Fibroblast of villous mesenchyme (primary cell): ENCODE data around the gene ANKS6. TPM values are rescaled to one million over a fixed set of nuclear protein-coding genes. Genes with fewer than 3 reads are reported as not detected.

ENCODE experiments used
- DNase-seq: peaks from one replicate; pipeline ENCODE4 v3.0.0-alpha.2; 2010; ENCODE audit warnings: low read depth
- H3K4me3 ChIP-seq: 2 replicates; pipeline ENCODE4 v1.5.1; 2011; ENCODE audit warnings: low read depth, mild to moderate bottlenecking, low read length
- total RNA-seq: library from RNA; depleted of rRNA; stranded (reverse); fragments of >200 nt; gene quantifications from 2 replicates; pipeline ENCODE4 v1.2.3, GENCODE V29; 2012
- TF ChIP-seq, protein P1 (sequence below): IDR thresholded peaks from 2 replicates; pipeline ENCODE4 v1.5.1; 2012; ENCODE audit warnings: low read depth, mild to moderate bottlenecking, low read length; ENCODE audit not compliant: insufficient read depth

The ANKS6 gene
- total RNA-seq = 6.9 and 16.4 TPM in 2 replicates

DNA sequence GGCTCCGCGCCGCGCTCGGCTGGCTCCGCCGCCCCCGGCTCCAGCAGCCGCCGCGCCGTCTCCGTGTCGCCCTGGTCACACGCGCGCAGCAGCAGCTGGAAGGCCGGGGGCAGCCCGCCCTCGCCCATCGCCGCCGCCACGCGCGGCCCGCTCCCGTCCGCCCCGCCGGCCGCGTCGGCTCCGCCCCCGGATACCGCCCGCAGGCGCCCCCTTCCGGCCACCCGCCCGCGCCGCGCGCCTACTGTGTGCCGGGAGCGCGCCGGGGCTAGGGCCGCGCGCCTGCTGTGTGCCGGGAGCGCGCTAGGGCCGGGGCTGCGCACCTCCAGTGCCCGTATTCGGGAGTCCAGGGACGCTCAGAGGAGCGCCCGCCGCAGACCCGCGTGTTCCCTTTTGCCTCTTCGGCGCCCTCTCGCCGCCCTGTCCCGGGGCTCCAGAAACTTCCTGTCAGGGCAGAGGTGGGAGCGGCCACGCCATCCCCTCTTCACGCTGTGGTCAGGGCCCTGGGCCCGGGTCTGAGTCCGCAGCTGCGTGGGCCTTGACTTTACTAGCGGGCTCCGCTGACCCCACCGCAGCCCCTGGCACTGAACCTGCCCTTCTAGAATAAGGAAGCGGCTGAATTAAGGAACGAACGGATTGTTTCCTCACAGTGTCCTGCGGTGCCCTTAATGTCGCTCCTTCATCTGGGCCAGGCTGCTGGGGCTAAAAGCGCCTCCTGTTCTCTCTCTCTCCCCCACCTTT, at the start of gene ANKS6:
TSS of gene ANKS6 (minus strand) at position 192 of the 738 bp plus-strand sequence. CDS start at position 128, 64 bp downstream.
- TF ChIP-seq, protein P1, sequence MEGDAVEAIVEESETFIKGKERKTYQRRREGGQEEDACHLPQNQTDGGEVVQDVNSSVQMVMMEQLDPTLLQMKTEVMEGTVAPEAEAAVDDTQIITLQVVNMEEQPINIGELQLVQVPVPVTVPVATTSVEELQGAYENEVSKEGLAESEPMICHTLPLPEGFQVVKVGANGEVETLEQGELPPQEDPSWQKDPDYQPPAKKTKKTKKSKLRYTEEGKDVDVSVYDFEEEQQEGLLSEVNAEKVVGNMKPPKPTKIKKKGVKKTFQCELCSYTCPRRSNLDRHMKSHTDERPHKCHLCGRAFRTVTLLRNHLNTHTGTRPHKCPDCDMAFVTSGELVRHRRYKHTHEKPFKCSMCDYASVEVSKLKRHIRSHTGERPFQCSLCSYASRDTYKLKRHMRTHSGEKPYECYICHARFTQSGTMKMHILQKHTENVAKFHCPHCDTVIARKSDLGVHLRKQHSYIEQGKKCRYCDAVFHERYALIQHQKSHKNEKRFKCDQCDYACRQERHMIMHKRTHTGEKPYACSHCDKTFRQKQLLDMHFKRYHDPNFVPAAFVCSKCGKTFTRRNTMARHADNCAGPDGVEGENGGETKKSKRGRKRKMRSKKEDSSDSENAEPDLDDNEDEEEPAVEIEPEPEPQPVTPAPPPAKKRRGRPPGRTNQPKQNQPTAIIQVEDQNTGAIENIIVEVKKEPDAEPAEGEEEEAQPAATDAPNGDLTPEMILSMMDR = peak; percentile 27
- DNase-seq = peak; percentile 71
- H3K4me3 ChIP-seq = peak within 1 kb of the TSS; percentile 65

DNA sequence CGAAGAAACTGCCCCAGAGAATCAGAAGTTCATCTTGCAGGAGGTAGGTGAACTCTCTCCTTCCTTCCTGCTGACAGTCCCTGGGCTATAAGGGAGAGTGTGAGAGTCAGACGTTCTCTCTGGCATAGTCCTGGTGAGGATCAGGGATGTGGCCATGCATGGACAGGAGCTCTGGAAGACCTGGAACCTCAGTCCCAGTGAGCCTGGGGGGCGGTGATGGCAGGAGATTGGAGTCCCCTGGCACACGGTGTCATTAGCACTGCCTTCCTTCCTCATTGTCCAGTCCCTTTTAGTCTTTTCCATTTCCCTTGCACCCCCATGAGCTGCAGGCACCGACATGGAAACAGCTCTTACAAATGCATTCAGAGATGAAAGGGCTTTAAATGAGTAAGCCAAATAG, 49.7 kb upstream of the ANKS6 start:
- TF ChIP-seq, protein P1 = no peak
- DNase-seq = no peak
- H3K4me3 ChIP-seq = no peak overlapping the region

DNA sequence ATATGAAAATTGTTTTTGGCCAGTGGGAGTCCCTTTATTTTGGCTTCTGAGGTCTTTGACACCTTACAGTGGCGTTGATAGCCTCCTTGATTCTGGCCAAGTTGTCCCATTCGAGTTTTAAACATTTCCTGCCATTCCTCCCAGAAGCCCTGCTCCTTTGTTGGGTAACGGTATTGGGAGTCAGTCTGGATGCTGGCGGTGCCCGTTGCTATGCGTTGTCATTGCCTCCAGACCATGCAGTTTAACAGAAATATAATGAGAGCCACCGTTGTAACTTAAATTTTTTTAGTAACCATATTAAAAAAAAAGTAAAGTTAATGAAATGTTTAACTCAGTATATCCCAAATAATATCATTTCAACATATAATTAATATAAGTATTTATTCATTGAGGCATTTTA, 46.2 kb upstream of the ANKS6 start:
- no peak for DNase-seq
- TF ChIP-seq, protein P1 = no peak
- H3K4me3 ChIP-seq = no peak overlapping the region

DNA sequence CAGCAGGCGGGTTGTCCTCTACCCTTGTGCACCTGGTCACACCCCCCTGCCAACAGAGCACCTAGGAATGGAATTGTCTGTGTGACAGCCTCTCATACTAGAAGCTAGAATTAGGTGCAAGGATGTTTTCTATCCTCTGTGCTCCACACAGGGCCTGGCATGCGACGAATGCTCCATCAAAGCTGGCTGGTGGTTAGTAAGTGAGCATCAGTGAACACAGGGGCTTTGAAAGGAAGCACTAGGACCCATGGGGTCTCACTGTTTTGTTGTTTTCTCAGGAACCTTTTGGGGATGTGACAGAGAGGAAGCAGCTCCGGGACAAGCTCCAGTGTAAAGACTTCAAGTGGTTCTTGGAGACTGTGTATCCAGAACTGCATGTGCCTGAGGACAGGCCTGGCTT, 43.4 kb upstream of the ANKS6 start:
- no peak overlapping the region for H3K4me3 ChIP-seq
- TF ChIP-seq, protein P1 = no peak
- DNase-seq = no peak

DNA sequence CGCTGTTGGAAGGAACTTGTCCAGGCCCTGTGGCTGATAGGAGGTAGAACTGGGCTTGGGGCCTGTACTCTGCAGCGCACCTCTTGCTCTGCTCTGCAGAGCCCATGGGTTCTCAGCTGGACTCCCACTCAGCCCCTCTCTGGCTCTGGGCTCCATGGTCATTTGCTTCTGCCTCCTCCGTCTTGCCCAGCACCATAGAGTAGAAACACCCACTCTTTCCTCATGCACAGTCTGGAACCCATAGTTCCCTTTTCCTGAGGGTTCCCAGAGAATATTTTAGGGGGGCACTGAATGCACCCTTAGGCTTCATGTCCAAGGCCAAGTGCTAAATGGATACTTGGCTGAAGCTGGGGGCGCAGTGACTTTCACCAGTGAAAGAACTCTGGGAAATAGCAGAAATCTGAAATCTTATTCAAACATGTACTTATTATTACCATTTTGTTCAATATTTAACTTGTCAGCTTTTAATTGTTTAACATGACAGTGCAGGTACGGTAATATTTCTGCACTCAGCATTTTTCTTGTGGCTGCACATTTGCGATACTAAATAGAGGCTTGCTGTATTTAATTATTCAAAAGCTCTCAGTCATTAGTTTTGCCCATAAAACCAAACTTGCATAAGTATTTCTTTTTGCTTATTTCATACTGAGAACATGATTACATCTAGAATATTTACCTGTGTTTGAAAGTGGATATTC, 42.7 kb upstream of the ANKS6 start:
- TF ChIP-seq, protein P1 = no peak
- no peak for DNase-seq
- H3K4me3 ChIP-seq = no peak overlapping the region

DNA sequence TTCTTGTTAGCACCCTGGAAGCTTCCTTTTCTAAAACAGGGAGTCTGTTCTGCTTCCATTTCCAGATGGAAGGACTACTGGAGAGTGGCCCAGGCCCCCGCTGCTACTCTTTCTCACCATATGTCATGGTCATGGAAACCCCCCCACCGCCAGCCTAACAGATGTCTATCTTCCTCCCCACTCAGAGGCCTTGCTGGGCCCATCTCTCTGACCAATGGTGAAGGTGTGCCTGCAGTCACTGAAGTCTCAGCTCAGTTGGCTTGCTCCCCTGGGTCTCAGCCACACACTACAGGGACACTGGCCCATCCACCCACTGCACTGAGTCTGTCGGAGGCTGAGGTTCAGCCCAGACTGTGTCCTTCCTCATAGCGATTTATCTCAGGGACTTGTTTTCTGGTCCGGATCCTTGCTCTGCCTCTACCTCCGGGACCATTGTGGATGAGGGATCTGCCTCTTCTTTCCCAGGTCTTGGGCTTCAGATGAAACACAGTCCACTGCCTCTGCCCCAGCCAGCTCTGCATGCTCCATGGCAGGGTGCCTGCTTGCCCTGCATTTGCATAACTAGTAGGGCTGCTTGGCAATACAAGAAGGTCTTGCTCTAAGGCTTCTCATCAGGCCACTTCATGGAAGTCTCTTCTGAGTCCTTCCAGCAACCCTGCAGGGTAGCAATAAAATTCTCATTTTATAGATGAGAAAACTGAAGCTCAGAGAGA, 42.0 kb upstream of the ANKS6 start:
- no peak for DNase-seq
- H3K4me3 ChIP-seq = no peak overlapping the region
- TF ChIP-seq, protein P1 = no peak
